Left cardiac atrium (tissue), 4 donors: Measurements from ENCODE around the gene STN1. TPM values are rescaled to one million over a fixed set of nuclear protein-coding genes. Genes with fewer than 3 reads are reported as not detected.
"Not testable (repeated sequence)": the region's sequence is repeated elsewhere in the genome, so short reads cannot be mapped to it uniquely, and the experiment has no call there.

Experiments
- ATAC-seq, 2 donors: fragments of 200-7000 bp; cut with Tn5 transposase; one replicate each; pipeline ENCODE4 v1.9.1; 2020; ENCODE audit warnings: mild to moderate bottlenecking in 2 of 2, moderate library complexity in 2 of 2
- DNase-seq: peaks from one replicate; pipeline ENCODE4 v3.0.0-alpha.2; 2020
- intact Hi-C, 2 donors: fragments of 100-400 bp; cut with DNase I; formaldehyde crosslinking; loops; one replicate each; pipeline versions ENCODE4 v1.14.1 to v1.15.1; 2022 to 2023
- total RNA-seq, 2 donors: library from RNA; stranded (reverse); fragmentation: NEBNext Ultra II Directional; extraction: Animal tissue kit (Norgen Biotek cat#: 25700); gene quantifications; one replicate each; pipeline ENCODE4 v1.2.1, GENCODE V29; 2021
- donor health status: DM: no; HTN: yes; CAD: no.
- donor health status: DM: no; HTN: yes; CAD: no; lungs with severe emphysema.
- donor health status: DM: yes; HTN: yes; CAD: no.
- donor health status: Dilated cardiomyopathy.

Gene STN1
- total RNA-seq, 2 donors from 2014 or later = 26.7 to 28.5 TPM

GRCh38 chr10:103853428-103854264 is 64.3 kb downstream of the STN1 start:
- DNase-seq (no peak), ATAC-seq (no peak)
- intact Hi-C loops = loop anchor here (10.0 kb wide), 2 partner anchors 69 to 79 kb away; no protein-coding TSS in a partner anchor

DNA sequence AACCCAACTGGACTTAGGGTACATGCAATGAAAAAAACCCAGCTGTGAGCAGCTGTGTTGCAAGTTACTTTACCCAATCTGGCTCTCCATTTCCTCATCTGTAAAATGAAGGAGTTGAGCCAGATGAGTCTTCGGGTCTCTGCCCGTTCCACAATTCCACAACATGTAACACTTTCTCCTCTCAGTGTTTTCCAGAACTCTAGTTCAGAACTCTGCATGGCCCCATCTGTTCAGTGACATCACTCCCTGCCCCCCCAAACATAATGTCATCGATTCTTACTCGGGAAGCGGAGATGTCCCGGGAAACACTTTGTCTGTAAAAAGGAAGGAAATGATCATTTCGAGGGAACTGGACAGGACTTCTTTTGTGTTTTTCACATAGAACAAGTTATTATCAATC is 65.1 kb downstream of the STN1 start:
- DNase-seq (no peak), ATAC-seq (peak; percentile 5 to 6)
- intact Hi-C loops = loop anchor here (10.0 kb wide), 2 partner anchors 68 to 78 kb away; no protein-coding TSS in a partner anchor

DNA sequence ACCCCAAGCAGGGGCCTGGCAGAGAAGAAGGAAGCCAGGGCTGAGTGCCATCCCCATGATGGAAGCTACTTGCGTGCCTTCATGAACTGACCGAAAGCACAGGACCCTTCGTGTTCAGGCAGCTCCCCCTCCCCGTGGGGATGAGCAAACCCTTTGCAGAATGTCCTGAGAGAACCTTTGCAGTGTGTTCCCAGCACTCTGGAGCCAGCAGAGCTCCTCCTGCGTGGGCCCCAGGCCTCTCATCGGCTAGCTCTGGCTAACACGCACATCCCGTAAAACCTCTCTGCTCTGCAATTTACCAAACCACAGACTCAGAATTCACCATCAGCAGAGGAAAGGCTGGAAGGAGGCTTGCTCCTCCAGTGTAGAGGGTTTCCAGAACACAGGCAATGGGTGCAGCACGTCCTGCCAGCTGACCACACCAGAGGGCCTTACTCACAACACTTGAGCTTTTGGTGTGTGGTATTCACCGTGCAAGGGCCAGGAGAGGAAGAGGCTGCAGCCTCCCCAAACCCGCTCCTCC is 65.7 kb downstream of the STN1 start:
- peak; percentile 56 for DNase-seq
- peak; percentile 14 to 32 for ATAC-seq
- intact Hi-C loops = loop anchor here (10.0 kb wide), 2 partner anchors 67 to 77 kb away; no protein-coding TSS in a partner anchor

GRCh38 chr10:103851261-103851660 is 66.7 kb downstream of the STN1 start:
- intact Hi-C loops = loop anchor here (10.0 kb wide), 2 partner anchors 66 to 76 kb away; no protein-coding TSS in a partner anchor
- DNase-seq = no peak
- ATAC-seq = no peak

GRCh38 chr10:103850572-103850895 is 67.5 kb downstream of the STN1 start:
- DNase-seq (no peak), ATAC-seq (peak in 1 of 2 donors; percentile 15)
- intact Hi-C loops = loop anchor here (10.0 kb wide), 2 partner anchors 66 to 76 kb away; no protein-coding TSS in a partner anchor

DNA sequence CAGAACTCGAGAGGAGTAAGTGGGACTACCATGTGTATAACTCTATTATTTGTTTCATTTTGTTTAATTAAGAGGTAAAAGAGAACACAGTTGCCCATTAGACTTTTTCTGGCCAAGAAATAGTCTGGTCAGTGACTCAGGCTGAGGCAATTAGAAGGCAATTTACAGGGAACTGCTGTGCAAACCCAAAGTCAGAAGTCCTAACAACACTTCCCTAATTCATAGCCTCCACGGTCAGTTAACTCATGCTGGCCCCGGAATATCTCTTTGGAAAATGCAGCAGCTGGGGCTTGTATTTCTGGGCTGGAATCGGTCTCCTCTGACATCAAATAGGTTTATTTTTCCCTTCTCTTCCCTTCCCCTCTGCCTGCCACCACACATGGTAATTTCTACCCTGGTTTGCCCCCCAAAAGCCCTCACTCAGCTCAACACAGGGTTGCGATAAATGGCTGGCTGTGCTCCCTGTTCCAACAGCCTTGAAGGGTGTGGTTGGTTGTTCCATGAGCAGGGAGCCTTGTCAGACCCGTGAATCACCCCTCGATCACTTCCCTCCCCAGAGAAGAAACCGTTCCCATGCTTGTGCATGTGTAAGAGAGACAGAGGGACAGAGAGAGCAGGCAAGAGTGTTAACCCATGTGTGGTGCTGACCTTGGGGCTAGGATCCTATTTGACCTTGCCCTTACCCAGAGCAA is 68.0 kb downstream of the STN1 start:
- intact Hi-C loops = loop anchor here (10.0 kb wide), 2 partner anchors 65 to 75 kb away; no protein-coding TSS in a partner anchor
- DNase-seq (peak; percentile 72), ATAC-seq (peak in 1 of 2 donors; percentile 55)

- DNase-seq = no peak
- intact Hi-C loops = no loop called here
- ATAC-seq = peak in 1 of 2 donors; percentile 23
These were observed 68.6 kb downstream of the STN1 start for GRCh38 chr10:103849212-103849877.

GRCh38 chr10:103847909-103848468 is 70.0 kb downstream of the STN1 start:
- DNase-seq (no peak), ATAC-seq (no peak)
- intact Hi-C loops = no loop called here

DNA sequence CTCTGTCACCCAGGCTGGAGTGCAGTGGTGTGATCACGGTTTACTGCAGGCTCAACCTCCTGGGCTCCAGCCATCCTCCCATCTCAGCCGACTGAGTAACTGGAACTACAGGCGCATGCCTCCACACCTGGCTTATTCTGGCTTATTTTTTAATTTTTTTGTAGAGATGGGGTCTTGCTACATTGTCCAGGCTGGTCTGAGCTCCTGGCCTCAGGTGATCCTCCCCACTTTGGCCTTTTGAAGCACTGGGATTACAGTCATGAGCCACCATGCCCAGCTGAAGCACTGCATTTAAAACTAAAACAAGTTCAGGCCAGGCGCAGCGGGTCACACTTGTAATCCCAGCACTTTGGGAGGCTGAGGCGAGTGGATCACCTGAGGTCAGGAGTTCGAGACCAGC is 70.6 kb downstream of the STN1 start:
- DNase-seq = no peak
- intact Hi-C loops = no loop called here
- ATAC-seq = no peak

DNA sequence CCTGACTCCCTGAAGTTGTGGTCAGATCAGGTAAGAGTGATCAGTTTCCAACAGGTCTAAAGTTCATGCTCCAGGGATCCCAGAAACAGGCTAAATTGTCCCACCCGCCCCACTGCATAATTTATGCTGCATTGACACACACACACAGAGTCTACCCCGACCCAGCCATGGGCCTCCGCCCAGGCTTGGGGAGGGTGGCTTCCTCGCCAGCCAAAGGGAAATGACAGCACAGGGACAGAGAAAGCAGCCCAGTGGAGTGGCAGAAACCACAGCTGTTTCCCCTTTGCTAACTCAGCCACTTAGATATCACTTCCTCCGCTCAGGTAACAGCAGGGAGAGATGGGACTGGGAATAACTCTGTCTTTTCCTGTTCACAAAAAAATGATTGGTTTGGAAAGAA is 72.0 kb downstream of the STN1 start:
- no peak for DNase-seq
- intact Hi-C loops = no loop called here
- peak; percentile 17 to 27 for ATAC-seq

DNA sequence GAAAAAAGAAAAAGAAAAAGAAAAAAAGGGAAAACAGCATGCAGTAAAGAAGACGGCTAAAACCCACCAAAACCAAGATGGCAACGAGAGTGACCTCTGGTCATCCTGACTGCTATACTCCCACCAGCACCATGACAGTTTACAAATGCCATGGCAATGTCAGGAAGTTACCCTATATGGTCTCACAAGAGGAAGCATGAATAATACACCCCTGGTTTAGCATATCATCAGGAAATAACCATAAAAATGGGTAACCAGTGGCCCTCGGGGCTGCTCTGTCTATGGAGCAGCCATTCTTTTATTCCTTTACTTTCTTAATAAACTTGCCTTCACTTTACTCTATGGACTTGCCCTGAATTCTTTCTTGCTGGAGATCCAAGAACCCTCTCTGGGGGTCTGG is 72.6 kb downstream of the STN1 start:
- ATAC-seq, intact Hi-C loops, DNase-seq: not testable (repeated sequence)

DNA sequence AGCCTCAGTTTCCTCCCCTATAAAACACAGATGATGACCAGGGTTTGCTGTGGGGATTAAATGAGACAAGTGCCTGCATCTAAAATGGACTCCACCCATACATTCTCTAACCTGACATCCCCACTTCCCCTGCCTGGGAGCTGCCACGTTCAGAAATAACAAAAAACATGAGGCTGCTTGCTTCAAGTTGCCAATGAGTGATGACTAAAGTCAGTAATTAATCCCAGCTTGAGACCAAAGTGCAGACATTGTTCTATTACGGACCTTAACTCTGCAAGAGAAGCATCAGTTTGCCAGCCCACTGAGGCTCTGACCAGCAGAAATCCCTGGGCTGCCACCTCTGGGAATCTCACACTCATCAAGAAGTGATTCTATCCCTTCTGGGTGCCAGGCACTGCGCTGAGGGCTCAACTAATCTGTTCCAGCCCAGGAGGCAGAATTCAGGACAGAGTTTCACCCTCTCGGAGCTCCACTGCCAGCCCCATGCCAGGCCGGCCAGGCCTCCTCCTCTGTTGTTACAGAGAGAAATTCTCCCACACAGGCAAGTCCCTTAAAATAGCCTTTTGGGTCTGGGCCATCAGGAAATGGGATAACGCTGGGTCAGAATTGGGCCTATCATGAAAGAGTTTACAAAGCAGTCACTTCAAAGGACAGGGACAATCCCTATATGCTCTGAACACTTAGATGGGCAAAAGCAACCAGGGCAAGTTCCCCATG is 74.0 kb downstream of the STN1 start:
- intact Hi-C loops = no loop called here
- peak; percentile 60 to 80 for ATAC-seq
- DNase-seq = peak; percentile 58

DNA sequence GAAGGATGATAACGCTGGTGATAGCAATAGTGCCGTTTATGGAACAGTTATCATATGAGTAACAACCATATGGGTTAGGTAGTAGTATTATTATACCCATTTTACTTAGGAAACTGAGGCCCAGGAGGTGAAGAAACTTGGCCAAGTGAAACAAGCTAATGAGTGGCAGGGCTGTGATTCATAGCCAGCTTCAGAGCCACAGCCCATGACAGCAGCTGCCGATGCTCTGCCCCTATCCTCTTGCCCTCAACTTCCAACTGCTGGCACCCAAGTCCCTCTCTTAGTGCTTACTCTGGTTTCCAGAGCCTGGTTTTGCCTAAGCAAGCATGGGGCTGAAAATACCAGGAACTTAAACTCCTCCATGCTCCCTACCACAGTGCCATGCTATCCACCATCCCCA is 74.9 kb downstream of the STN1 start:
- no peak for DNase-seq
- ATAC-seq = no peak
- intact Hi-C loops = no loop called here

GRCh38 chr10:103842605-103843004 is 75.4 kb downstream of the STN1 start:
- no peak for ATAC-seq
- no peak for DNase-seq
- intact Hi-C loops = no loop called here

DNA sequence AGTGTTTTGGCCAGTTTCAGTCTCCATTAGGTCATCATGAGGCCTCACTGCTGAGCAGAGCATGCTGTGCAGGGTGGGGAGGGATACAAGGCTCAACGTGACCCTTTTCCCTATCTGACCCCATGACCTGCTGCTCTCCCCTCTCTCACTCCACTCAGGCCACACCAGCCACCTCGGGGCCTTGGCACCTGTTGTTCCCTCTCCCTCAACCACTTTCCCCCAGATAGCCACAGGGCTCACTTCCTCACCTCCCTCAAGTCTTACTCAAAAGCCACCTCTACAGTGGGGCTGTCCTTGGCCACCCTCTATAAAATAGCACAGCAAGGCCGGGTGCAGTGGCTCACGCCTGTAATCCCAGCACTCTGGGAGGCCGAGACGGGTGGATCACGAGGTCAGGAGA is 76.5 kb downstream of the STN1 start:
- intact Hi-C loops = no loop called here
- no peak for DNase-seq
- ATAC-seq = no peak

GRCh38 chr10:103840740-103841070 is 77.3 kb downstream of the STN1 start:
- DNase-seq (no peak), ATAC-seq (no peak)
- intact Hi-C loops = no loop called here

DNA sequence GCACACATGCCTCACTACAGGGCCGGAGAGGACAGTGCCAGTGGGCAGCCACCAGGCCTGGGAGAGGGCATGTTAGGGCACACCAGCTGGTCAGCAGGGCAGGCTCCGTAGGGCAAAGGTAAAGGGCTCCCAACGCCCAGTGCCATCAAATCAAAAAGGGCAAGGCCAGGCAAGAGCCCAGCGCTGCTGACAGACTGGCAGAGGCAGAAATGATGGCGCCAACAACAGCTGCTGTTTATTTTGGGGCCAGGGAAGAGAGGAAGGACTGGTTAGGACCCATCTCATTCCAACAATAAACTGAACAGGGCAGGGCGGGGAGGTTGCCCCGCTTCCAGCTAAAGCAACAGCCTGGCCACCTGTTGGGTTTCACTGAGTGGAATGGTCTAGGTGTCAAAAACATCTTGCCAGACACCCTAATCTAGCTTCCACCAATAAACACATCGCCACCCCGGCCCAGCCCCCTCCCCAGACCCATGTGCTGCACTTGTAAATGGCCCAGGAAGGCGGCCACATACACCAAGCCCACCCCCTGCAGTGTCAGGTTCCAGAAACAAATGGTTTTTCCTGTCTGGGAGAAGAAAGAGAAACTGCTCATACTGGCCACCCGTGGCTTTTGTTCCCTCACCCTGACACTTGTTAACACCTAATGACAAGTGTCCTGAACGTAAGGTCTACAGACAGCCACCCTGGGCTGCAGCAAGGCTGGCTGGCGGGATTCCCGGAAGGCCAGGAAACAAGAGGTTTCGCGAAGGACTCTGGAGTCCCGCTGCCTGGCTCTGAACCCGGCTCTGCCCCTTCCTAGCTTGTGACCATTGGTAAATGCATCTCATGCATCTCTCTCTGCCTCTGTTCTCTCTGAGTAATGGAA is 77.9 kb downstream of the STN1 start:
- ATAC-seq (peak; percentile 28 to 48), DNase-seq (peak; percentile 72)
- intact Hi-C loops = no loop called here

GRCh38 chr10:103839519-103839871 is 78.5 kb downstream of the STN1 start:
- ATAC-seq (no peak), DNase-seq (no peak)

More at GRCh38 chr10:103839519-103839871, 78.5 kb downstream of the STN1 start:
- intact Hi-C loops = no loop called here
